Measurements from ENCODE around the gene EIPR1.

GRCh38 chr2:3173031-3173430 is 204.6 kb downstream of the EIPR1 start:
- no peak for TF ChIP-seq CBFB (IDR thresholded peaks at IDR 0.05; ENCODE audit: low read depth)
- TF ChIP-seq SUPT20H (IDR thresholded peaks at IDR 0.05; ENCODE audit: borderline replicate concordance, control insufficient read depth, low read depth, low read length), result no peak
- TF ChIP-seq, protein P1, sequence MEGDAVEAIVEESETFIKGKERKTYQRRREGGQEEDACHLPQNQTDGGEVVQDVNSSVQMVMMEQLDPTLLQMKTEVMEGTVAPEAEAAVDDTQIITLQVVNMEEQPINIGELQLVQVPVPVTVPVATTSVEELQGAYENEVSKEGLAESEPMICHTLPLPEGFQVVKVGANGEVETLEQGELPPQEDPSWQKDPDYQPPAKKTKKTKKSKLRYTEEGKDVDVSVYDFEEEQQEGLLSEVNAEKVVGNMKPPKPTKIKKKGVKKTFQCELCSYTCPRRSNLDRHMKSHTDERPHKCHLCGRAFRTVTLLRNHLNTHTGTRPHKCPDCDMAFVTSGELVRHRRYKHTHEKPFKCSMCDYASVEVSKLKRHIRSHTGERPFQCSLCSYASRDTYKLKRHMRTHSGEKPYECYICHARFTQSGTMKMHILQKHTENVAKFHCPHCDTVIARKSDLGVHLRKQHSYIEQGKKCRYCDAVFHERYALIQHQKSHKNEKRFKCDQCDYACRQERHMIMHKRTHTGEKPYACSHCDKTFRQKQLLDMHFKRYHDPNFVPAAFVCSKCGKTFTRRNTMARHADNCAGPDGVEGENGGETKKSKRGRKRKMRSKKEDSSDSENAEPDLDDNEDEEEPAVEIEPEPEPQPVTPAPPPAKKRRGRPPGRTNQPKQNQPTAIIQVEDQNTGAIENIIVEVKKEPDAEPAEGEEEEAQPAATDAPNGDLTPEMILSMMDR (IDR thresholded peaks at IDR 0.05 in 2 of 3, conservative IDR thresholded peaks at IDR 0.05 in 1 of 3; ENCODE audit: control insufficient read depth in 2 of 3, extremely low read depth in 1 of 3, insufficient read depth in 1 of 3, low read depth in 3 of 3, low read length in 3 of 3), result no peak
- no peak for TF ChIP-seq POLR2A (IDR thresholded peaks at IDR 0.05; ENCODE audit: low read depth, low read length)
- no peak for TF ChIP-seq NKRF (conservative IDR thresholded peaks at IDR 0.05)
- TF ChIP-seq TCF12 (IDR thresholded peaks at IDR 0.05; ENCODE audit: low read depth, low read length), result no peak
- TF ChIP-seq STAT3 (IDR thresholded peaks at IDR 0.05; ENCODE audit: low read depth, low read length), result no peak
- TF ChIP-seq PAX8 (IDR thresholded peaks at IDR 0.05), result no peak
- no peak for TF ChIP-seq SKIL (IDR thresholded peaks at IDR 0.05; ENCODE audit: low read depth, poor library complexity, severe bottlenecking)
- no peak for TF ChIP-seq PAX5 (IDR thresholded peaks at IDR 0.05; ENCODE audit: borderline replicate concordance, low read depth, low read length)
